ENCODE results near the gene STYXL2. TPM values are rescaled to one million over a fixed set of nuclear protein-coding genes. Genes with fewer than 3 reads are reported as not detected.

The STYXL2 gene
- total RNA-seq, 1 donor from 2014 or later: not detected

DNA sequence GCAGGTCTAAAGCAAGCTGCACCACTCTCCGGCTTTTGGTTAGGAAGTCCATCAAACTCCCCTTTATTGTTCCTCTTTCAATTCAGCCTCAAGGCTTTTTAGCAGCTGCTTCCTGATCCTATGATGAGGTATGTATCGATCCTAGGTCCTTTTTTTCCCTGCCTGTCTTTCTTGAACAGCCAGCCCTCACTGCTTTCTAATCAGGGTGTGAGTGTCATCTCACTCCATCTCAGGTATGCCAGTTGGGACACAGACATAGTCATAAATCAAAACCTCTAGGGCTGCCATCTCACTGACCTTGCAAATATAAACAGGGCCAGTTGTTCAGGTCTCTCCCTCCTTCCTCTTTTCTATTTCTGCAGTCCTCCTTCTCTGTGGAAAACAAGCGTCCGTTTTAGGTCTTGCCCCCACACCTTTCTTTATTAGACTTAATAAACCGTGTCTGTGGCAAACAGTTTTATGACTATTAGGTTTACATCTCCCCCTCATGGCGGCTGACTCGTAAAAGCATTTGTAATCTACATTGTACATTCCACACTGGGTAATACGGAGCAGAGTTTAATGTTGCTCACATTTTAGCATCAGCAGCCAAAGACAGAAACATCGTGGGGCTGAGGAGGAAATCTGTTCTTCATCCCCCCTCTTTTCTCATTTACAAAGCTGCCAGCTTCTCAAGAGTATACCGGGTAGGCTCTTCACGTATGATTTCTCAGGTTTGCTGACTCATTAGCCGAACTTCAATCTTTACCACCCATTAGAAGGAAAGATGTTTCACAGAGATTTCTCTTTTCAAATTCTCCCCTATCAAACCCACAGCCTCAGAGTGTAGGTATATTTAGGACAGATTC lies 11.6 kb downstream of the STYXL2 start:
- intact Hi-C loops (cut with micrococcal nuclease): no loop called here

GRCh38 chr1:167106119-167106461 lies 12.2 kb downstream of the STYXL2 start:
- intact Hi-C loops (cut with micrococcal nuclease): no loop called here

DNA sequence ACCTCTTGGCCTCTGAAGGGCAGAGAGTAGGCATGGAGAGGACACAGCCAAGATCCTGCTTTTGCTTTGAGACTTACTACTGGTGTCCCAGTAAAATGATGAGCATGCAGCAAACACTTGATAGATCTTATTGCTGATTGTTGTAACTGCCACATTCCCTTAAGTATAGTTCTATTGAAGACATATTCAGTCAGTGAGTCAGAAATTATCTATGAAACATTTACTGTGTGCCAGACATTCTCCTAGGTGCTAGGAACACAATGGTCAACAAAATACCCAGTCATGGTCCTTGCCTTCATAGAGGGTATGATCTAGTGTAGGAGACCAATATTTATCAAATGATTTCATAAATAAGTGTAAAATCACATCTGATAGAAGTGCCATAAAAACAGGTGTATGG lies 13.6 kb downstream of the STYXL2 start:
- intact Hi-C loops (cut with micrococcal nuclease): no loop called here

DNA sequence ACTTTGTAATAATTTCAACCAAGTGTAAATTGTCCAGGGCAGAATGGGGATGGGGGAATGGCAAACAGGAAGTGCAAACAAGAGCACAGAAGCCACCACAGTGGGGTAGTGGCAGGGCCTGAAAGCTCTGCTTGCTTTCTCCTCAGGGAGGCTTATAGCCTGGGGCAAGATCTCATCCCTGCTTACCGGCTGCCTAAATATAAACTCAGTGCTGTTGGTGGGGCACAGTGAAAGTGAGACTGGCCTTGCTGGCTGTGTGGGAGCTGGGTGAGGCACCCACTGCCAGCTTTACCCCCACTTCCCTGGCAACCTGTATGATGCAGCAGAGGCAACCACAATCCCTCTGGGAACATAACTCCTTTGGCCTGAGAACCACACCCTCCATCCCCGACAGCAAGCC lies 15.2 kb downstream of the STYXL2 start:
- intact Hi-C loops (cut with micrococcal nuclease): no loop called here

- intact Hi-C loops (cut with micrococcal nuclease): no loop called here
These were observed 16.7 kb downstream of the STYXL2 start for GRCh38 chr1:167110586-167110985.

- intact Hi-C loops (cut with micrococcal nuclease): no loop called here
These were observed 18.2 kb downstream of the STYXL2 start for GRCh38 chr1:167111868-167112709.

DNA sequence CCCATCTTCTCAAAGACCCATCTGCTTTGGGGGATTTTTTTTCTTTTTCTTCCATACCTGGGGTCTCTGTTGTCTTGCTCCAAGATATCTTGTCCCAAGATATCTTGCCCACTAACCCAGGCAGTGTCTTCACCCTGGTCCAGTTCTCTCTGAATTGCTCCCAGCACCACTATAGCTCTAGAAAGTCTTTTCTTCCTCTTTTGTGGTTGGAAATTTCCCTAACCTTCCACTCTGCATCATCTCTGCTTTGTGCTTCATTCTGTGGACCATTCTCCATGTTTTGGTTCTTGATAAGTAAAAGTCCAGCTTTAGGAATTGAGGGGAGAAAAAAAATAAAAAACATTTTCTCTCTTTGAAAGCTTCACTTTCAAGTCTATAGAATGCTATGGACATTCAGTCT lies 20.9 kb downstream of the STYXL2 start:
- intact Hi-C loops (cut with micrococcal nuclease): loop anchor here (5.0 kb wide), 1 partner anchor 32 kb away; no protein-coding TSS in a partner anchor

DNA sequence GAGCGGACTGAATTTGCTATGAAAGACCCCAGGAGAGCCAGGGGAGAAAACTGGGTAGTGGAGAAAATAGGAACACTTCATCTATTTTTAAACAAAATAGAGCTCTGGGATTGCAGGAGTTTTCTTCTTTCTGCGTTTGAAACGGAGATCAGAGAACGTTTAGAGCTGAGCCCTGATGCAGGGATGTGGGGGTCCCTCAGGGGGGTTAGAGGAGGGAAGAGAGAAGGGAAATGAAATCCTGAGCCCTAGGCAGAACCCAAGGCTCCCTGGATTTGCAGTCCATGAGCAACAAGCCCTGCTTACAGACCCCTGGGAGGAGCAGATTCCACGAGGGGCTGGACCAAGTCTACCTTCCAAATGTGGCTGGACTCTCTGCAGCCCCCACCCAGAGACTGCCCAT lies 21.8 kb downstream of the STYXL2 start:
- intact Hi-C loops (cut with micrococcal nuclease): loop anchor here (5.0 kb wide), 1 partner anchor 33 kb away; no protein-coding TSS in a partner anchor

GRCh38 chr1:167116174-167116573 lies 22.3 kb downstream of the STYXL2 start:
- intact Hi-C loops (cut with micrococcal nuclease): loop anchor here (5.0 kb wide), 1 partner anchor 34 kb away; no protein-coding TSS in a partner anchor

- intact Hi-C loops (cut with micrococcal nuclease): loop anchor here (5.0 kb wide), 1 partner anchor 35 kb away; no protein-coding TSS in a partner anchor
These were observed 23.4 kb downstream of the STYXL2 start for GRCh38 chr1:167117225-167117624.

DNA sequence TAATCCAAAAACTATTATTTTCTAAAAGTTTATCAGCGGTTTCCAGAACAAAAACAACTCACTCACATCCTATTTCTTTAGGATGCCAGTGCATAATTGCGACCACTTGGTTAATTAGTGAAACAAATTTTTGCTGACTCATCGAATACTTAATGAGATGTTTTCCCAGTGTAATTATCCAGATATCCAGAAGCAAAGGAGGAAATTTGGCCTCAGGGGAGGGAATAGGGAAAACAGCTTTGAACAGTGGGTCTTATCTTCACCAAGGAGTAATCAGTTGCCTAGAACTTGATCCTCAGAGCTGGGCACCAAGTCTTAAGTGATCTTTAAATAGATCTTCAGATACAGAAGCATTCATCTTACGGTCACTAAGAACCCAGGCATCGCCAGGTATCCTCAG lies 24.3 kb downstream of the STYXL2 start:
- intact Hi-C loops (cut with micrococcal nuclease): loop anchor here (5.0 kb wide), 1 partner anchor 36 kb away; no protein-coding TSS in a partner anchor

DNA sequence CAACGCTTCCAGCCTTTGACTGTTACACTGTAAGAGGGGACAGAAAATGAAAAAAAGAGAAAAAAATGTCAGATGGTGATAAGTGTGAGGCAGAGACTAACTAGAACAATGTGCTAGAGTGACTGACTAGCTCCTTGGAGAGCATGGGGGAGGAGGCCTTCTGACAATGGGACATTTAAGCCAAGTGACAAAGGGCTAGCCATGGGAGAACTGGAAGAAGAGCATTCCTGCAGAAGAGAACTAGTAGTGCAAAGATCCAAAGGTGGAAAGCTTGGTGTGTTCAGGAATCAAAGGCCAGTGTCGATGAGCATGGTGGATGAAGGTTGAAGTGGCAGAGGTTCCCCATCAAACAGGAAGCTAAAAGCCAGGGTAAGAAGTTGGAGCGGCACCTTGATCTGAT lies 25.8 kb downstream of the STYXL2 start:
- intact Hi-C loops (cut with micrococcal nuclease): loop anchor here (5.0 kb wide), 3 partner anchors 37 to 323 kb away; no protein-coding TSS in a partner anchor

- intact Hi-C loops (cut with micrococcal nuclease): loop anchor here (5.0 kb wide), 2 partner anchors 209 to 321 kb away; no protein-coding TSS in a partner anchor
These were observed 27.0 kb downstream of the STYXL2 start for GRCh38 chr1:167120899-167121298.

DNA sequence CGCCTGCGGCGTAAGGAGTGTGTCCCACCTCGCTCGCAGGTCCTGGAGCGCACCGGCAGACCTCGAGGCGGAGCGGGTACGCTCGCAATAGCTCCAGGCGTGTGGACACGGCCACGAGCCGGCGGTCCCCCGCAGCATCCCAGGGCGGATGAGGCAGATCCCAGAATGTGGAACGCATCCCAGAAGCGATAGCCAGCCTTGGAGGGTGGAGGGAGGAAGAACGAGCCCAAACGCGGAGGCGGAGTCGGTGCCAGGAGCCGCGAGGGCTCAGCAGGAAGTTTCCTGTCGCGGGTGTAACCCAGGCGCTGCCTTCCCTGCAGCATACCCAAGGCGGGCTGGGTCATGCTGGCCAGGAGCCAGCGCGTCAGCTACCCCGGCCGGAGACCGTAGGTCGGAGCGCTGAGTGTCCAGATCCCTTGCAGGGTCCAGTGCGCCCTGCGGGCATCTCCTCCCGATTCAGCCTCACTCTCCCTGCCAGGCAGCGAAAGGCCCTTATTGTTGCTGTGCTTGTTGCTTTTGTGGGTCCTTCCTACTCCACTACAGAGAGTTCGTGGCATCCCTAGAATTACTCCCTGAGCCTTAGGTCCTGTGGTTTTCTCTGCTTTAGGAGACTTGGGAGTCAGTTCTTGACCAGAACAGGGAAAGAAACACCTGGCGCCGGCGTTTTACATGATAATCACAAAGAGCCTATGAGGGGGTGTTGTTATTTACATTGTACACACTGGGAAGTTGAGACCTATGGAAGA lies 27.7 kb downstream of the STYXL2 start:
- intact Hi-C loops (cut with micrococcal nuclease): loop anchor here (5.0 kb wide), 2 partner anchors 209 to 321 kb away; no protein-coding TSS in a partner anchor

GRCh38 chr1:167122121-167122480 lies 28.2 kb downstream of the STYXL2 start:
- intact Hi-C loops (cut with micrococcal nuclease): loop anchor here (5.0 kb wide), 2 partner anchors 210 to 320 kb away; no protein-coding TSS in a partner anchor

- intact Hi-C loops (cut with micrococcal nuclease): loop anchor here (5.0 kb wide), 2 partner anchors 210 to 320 kb away; no protein-coding TSS in a partner anchor
These were observed 28.7 kb downstream of the STYXL2 start for GRCh38 chr1:167122568-167122967.

GRCh38 chr1:167126317-167126716 lies 32.4 kb downstream of the STYXL2 start:
- intact Hi-C loops (cut with micrococcal nuclease): no loop called here

DNA sequence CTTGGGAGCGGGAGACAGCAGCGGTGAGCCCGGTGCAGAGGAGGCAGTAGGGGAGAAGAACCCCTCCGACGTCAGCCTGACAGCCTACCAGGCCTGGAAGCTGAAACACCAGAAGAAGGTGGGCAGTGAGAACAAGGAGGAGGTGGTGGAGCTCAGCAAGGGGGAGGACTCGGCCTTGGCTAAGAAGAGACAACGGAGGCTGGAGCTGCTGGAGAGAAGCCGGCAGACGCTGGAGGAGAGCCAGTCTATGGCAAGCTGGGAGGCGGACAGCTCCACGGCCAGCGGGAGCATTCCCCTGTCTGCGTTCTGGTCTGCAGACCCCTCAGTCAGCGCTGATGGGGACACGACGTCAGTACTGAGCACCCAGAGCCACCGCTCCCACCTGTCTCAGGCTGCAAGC lies 32.9 kb downstream of the STYXL2 start:
- intact Hi-C loops (cut with micrococcal nuclease): no loop called here

DNA sequence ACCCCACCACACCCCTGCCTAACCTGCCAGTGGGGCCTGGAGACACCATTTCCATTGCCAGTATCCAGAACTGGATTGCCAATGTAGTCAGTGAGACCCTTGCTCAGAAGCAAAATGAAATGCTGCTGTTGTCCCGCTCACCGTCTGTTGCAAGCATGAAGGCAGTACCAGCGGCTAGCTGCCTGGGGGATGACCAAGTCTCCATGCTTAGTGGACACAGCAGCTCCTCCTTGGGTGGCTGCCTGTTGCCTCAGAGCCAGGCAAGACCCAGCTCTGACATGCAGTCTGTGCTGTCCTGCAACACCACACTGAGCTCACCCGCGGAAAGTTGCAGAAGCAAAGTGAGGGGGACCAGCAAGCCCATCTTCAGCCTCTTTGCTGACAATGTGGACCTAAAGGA lies 33.4 kb downstream of the STYXL2 start:
- intact Hi-C loops (cut with micrococcal nuclease): no loop called here

DNA sequence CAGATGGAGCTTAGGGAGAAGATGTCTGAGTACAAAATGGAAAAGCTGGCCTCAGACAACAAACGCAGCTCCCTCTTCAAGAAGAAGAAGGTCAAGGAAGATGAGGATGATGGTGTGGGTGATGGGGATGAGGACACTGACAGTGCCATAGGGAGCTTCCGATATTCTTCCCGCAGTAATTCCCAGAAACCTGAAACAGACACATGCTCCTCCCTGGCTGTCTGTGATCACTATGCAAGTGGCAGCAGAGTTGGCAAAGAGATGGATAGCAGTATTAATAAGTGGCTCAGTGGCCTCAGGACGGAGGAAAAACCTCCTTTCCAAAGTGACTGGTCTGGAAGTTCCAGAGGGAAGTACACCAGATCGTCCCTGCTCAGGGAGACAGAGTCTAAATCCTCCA lies 33.8 kb downstream of the STYXL2 start:
- intact Hi-C loops (cut with micrococcal nuclease): no loop called here
